ENCODE measurements around the gene TMEM203.

DNA sequence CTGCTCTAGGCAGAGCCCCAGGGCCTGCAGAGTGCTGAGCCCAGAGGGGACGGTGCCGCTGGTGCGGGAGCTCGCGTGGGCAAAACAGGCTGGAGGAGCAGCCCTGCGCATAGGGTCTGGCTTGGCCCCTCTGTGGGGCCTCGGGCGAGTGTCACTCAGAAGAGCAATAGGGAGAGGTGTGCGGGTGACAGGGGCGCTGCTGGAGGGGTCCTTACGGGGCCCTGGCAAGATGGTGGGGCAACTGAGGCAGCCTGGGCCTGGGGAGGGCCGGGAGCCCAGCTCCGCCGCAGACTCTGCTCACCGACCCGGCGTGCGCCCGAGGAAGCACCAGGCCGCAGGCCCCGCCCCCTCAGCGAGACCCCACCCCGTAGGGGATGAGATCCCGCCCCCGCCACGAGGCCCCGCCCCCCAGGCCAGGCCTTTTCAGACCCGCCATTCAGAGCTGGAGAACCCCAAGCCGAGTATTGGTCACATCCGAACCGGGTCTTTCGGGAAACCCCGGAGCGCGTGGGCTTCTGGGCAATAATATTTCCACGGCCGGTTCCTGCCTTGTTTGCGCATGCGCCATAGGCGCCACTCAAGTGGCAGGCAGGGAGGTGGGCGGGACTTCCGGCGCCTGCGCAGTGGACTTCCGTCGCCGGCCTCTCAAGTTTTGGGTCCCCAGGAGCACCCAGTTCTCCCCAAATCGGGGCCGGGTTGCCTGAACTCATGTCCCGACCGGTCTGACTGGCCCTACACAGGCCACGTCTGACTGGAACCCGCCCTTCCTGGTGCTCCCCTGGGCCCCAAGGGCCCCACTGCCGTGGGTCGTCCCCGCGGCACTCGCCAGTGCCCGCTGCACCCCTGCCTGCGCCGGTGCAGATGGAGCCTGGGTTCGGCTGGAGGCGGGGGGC is 17.9 kb upstream of the TMEM203 start:
- no peak for TF ChIP-seq CTCF (IDR thresholded peaks at IDR 0.05)
- TF ChIP-seq POLR2A (IDR thresholded peaks at IDR 0.05): no peak

Measured in lower leg skin (tissue), 3 donors.